HG03103 (cell line): ENCODE data around the gene BRSK2.
"Not testable (repeated sequence)": the region's sequence is repeated elsewhere in the genome, so short reads cannot be mapped to it uniquely, and the experiment has no call there.

Source experiments
- ATAC-seq: cut with Tn5 transposase; IDR thresholded peaks from one replicate; pipeline ENCODE4 v1.9.1; 2021; ENCODE audit warnings: low read depth; ENCODE audit not compliant: unreplicated experiment

Gene BRSK2

DNA sequence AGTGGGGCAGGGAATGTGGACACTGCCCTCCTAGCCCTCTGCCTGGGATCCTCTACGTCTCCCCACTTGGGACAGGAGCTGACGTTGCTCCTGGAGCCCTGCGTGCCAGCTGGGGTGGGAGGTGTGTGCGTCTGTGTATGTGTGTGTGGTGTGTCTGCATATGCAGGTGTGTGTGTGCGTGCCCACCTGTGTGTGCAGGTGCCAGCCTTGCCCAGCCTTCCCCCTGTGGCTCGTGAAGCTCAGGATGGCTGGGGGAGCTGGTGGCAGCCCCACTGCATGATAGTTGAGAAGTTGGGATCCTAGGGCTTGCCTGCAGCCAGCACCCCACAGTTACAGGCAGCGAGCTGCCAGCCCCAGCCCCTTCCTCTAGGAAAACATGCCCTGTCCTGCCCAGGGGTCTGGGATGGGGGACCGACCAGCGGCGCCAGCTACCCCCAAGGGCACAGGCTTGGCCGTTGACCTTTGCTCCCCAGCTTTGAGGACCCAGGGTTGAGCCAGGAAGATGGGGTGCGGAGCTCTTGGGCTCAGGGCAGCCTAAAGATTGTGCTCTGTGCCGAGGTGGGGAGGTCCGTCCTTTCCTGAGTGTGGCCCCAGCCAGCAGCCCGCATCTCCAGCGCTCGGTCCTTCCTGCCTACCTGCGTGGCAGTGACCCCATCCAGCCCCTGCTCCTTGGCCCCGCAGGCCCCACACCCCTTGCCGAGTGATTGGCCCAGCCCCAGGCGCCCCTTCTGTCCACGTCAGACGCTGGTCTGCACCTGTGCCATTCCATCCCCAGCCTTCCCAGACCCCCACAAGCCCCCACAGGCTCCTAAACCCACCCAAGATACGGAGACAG is 15.7 kb downstream of the BRSK2 start:
- no peak for ATAC-seq

DNA sequence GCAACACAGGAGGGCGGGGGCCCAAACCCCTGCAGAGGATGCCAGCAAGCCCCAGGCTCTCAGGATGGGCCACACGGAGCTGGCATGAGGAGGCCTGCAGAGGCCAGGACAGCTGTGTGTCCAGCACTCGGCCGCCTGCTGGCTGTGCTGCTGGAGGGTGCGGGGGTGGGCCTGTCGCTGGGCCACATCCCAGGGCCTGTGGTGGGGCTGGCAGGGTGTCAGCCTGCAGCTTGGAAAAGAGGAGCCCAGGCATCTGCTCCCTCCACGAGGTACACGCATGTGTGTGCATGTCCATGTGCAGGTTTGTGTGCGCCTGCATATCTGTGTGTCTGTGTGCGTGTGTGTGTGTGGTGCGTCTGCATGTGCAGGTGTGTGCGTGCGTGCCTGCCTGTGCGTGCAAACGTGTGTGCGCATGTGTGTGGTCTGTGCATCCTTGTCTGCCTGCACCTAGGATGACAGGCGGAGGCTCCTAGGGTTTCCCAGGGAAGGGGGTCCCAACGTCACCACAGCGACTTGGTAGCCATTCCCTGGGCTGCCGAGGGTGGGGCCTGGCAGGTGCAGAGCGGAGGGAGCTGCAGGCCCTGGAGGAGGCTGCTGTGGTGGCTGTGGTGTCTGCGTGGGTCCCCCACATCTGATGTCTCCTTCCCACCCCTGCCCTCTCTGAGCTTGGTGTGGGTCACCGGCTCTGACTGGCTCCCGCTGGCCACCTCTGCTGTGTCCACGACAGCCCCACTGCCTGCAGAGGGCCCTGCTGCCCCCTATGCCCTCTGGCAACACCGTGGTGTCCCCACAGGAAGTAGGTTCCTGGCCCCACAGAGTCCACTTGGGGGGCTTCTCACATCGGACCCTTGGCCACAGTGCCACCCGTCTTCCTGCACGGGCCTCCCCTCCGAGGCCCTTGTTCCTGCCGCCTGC is 17.1 kb downstream of the BRSK2 start:
- ATAC-seq: no peak

DNA sequence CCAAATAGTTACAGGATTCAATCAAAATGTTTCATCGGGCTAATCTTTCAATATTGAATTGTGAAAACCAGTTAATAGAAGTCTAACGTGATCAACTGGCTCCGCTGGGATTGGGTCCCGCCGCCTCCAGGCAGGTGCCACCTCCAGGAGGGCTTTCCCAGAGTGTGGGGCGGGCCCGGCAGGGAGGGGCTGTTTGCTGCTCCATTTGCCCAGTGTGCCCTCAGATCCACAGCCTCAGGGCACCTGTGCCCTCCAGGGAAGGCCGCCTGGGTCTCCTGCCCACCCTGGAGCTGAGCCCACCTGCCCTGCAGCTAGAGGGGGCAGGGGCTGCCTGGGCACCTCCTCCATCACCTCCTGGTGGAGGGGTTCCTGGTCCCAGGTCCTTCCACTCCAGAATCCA is 17.9 kb downstream of the BRSK2 start:
- ATAC-seq: no peak

DNA sequence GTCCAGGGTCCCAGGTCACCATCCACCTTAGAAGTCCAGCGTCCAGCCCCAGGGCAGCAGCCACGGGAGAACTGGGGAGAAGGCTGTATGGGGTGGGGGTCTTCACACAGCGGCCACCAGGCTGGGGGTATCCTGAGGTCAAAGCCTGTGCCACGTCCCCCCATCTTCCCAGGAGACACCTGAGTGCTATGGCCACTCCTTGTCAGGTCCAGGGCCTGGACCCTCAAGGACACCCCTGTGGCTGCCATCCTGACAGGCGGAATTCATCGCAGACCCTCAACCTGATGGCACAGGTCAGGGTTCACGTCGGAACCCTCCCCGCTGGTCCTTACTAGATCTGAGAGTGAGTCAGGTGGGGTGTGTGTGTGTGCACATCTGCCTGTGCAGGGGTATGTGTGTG is 18.6 kb downstream of the BRSK2 start:
- no peak for ATAC-seq

DNA sequence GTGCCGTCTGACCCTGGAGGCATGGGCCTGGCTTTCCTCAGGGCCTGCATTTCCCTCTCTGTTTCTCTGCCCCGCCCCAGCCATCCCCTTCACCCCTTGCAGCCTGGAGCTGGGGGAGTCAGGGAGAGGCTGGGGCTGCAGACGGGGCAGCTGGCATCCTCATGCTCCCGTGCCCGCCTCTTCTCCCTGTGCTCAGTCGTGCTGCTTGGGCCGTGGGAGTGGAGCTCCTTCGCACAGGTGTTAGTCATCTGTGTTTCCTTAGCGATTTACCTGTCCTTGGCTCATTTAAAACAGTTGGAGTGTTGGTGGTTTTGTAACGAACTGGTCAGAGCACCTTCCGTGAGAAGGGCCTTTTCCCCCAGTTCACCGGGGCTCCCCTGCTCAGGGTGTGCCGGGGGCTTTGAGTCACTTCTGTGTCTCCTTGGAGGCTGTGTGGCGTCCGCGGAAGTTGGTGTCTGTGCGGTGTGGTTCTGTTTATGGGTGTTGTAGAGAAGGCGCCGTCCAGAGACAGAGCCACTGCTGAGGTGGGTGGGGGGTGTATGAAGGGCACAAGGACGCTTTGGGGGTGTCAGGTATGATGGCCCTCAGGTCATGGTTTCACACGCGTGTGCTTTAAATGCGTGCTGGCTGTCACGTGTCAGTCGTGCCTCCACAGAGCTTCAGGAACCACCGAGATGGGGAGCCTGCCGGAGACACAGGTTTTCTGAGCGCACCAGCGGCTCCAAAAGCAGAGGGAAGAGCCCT is 19.5 kb downstream of the BRSK2 start:
- no peak for ATAC-seq

DNA sequence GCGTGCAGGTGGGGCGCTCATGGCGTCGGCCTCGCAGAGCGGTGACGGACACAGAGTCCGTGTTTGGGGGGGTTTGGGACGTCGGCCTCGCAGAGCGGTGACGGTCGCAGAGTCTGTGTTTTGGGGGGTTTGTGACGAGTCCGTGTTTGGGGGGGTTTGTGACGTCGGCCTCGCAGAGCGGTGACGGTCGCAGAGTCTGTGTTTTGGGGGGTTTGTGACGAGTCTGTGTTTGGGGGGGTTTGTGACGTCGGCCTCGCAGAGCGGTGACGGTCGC is 20.1 kb downstream of the BRSK2 start:
- not testable (repeated sequence) for ATAC-seq

DNA sequence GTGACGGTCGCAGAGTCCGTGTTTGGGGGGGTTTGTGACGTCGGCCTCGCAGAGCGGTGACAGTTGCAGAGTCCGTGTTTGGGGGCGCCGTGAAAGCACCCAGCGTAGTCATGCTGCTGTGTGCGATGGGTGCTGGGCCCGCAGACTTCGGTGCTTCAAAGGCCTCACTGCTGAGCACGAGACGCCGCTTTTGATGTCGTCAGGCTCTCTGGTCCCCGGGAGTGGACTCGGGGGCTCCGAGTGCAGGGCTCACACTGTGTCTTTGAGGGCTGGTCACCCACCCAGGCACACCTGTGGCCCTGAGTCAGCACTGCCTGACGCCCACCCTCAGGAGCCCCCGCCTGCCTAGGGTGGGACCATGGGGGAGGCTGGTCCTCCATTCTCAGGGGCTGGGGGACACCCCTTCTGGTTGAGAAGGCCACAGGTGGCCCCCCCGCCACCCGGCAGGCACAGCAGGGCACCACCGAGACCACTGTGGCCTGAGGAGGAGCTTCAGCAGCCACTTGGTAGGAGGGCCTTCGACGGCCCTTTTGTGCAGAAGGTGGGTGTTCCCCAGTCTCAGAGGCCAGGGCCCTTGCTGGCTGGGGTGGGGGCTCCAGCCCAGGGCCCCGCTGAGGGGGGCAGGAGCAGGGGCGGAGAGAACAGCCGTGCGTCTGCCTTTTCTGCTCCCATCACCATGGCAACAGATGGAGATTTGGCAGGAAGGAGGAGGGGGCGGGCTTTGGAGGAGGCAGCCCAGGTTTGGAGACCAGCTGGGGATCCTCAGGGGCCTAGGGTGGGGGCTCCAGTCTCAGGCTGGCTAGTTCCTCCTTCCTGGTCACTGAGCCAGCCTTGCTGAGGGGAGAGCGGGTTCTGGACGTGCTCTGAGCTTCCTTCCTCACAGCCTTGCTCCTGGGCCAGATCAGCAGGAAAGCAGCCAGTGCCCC is 20.9 kb downstream of the BRSK2 start:
- no peak for ATAC-seq

DNA sequence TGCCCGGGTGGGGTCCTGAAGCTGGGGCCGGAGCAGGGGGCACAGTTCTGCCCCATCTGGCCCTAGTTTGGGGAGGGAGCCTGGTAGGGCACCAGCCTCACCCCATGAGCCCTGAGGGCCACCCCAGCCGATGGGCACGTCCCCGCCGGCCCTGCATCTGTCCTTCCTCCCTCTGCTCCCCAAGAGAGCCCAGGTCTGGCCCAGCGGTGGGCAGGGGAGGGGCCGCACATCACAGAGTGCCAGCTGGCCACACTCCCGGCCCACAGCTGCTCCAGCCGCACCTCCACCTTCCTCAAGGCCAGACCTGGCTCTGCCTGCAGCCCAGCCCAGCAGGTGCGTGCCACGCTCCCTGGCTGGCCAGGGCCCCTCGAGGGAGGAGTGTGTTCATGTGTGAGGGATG is 21.6 kb downstream of the BRSK2 start:
- no peak for ATAC-seq

DNA sequence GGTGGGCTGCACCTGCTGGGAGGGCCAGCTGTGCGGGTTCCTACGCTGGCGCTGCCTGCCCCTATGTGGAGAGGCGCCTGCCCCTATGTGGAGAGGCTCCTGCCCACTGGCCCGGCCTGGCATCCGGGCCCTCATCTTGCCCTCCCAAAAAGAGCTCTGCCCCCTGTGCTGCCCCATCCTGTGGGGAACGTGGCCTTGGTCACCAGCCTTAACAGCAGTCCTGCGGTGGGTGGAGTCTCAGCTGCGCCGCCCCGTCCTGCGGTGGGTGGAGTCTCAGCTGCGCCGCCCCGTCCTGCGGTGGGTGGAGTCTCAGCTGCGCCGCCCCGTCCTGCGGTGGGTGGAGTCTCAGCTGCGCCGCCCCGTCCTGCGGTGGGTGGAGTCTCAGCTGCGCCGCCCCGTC is 22.0 kb downstream of the BRSK2 start:
- ATAC-seq: not testable (repeated sequence)

DNA sequence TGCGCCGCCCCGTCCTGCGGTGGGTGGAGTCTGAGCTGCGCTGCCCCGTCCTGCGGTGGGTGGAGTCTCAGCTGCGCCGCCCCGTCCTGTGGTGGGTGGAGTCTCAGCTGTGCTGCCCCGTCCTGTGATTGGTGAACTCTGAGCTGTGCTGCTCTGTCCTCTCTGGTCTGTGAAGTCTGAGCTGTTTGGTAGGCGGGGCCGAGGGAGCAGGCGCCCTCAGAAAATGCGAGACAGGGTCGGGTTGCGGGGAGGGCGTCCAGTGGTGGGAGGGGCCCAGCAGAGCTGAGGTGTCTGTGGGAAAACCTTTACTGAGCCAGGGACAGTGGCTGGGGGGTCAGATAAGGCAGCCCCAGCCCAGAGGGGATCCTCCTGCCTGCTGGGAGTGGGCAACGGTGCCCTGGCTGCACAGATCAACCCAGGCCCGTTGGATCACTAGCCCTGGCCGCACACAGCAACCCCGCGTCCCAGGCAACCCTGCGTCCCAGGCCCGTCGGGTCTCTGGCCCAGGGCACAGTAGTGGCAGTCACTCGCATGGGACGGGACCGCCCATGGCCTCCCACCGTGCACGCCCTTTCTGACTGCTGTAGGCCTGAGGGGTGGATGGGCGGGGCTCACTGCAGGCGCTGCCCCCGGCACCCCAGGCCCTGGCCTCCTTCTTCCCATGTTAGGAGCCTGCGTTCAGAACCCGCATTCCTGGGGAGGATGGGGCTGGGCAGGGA is 22.8 kb downstream of the BRSK2 start:
- ATAC-seq: no peak

DNA sequence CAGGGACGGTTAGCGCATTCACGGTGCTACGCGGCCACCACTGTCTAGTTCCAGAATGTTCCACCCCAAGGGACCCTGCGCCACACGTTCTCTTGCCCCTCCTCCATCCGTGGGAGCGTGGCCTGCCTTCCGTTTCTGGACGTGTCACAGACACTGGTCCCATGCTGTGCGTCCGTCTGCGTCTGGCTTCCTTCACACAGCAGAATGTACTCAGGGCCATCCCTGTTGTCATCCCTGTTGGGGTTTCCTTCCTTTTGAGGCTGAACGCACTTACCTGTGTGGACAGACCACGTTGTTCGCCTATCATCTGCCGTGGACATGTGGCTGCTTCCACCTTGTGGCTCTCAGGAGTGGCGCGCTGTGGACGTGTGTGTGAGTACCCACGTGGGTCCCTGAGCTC is 24.9 kb downstream of the BRSK2 start:
- ATAC-seq: no peak

DNA sequence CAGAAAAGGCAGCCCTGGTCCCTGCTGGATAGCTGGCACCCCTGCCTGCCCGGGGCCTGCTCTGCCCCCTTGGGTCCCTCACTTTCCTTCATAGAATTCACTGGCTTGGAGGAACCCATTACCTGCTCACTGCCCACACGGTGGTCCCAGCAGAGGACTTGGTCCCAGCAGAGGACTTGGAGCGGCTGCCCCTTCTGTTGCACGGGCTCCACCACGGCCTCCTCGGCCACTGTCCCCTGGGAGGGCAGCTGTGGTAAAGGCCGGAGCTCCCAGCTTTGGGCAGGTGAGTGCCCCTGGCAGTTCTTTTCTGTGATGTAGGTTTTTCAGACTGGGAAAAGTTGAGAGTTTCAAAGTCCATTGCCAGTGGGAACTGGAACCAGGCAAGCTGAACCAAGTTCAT is 25.9 kb downstream of the BRSK2 start:
- ATAC-seq: no peak

DNA sequence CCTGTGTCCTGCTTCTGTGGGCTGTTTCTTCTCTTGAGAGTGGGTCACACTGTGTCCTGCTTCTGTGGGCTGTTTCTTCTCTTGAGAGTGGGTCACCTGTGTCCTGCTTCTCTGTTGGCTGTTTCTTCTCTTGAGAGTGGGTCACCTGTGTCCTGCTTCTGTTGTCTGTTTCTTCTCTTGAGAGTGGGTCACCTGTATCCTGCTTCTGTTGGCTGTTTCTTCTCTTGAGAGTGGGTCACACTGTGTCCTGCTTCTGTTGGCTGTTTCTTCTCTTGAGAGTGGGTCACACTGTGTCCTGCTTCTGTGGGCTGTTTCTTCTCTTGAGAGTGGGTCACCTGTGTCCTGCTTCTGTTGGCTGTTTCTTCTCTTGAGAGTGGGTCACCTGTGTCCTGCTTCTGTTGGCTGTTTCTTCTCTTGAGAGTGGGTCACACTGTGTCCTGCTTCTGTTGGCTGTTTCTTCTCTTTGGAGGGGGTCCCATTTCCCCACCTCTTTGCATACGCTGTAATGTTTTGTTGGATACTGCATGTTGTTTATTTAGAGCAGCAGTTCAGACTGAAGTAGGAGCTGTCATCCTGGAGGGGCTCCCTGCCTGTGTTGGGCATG is 28.6 kb downstream of the BRSK2 start:
- ATAC-seq: not testable (repeated sequence)

DNA sequence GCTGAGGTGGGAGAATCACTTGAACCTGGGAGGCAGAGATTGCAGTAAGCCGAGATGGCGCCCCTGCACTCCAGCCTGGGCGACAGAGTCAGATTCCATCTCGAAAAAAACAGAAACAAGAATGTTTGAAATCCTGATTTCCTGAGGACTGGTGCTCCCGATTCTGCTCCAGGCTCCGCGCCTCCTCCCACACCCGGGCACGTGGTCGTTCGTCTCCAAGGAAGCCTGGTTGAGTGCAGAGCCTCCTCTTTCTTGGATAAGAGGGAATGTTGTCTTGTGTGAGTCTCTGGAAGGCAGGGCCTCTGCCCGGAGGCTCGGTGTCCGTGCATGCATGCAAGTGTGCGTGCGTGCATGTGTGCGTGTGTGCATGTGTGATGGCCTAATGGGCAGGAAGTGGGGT is 30.1 kb downstream of the BRSK2 start:
- ATAC-seq: no peak

DNA sequence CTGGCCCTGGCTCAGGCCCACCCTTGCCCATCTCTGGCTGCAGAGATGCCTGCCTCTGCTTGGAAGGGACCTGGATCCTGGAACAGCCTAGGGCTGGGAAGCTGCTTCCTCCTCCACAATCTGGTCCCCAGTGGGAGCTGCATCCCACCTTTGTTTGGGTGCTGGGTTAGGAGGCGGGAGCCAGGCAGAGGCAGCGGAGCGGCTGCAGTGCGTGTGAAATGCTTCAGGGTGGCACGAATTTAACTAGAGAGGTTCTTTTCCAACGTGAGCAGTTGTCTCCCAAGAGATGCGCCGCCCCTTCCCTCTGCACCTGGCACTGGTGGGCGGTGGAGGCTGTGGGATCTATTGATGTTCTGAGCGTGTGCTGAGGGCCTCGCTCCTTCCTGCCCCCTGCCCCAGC is 31.6 kb downstream of the BRSK2 start:
- no peak for ATAC-seq

DNA sequence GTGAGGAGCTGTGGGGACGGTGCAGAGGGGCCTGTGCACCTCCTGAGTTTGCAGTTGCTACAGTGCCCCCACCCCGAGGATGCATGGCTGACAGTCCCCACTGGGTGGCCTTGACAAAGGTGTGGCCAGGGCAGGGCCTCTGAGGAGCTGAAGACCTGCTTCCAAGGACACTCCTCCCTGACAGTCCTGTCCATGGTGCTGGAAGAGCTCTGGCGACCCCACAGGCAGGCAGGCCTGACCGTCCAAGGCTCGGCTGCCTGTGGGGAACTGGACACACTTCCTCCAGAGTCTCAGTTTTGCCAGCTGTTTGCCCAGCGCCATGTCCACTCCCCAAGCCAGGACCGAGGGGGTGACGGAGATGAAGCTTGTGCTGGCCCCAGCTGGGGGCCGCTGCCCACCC is 32.7 kb downstream of the BRSK2 start:
- no peak for ATAC-seq

DNA sequence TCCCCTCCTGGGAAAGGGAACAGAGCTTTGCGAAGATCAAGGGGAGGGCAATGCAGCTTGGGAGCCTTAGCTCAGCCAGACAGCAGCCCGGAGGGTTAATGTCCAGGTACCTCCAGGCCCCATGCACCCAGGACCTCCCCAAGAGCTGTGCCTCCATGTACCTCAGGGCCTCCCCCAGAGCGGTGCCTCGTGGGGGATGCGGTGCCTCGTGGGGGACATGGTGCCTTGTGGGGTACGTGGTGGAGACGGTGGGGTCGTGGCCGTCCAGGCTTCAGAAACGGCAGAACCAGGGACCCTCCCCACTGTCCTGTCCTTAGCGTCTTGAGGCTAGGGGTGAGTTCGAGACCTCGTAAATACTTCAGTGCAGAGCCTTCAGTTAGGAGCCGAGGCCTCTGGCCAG is 33.2 kb downstream of the BRSK2 start:
- ATAC-seq: no peak

DNA sequence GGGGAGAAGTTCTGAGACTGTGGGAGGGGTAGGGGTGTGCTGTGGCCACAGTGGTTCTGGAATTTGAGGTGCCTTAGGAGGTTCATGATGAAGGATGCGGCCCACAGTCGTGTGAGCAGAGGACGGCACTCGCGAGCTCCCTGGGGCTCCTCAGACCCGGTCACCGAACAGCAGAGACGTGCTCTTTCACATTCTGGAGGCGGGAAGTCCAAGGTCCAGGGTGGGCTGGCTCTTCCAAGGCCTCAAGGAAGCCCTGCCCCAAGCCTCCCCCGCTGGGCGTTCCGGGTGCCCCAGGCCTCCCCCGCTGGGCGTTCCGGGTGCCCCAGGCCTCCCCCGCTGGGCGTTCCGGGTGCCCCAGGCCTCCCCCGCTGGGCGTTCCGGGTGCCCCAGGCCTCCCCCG is 33.7 kb downstream of the BRSK2 start:
- not testable (repeated sequence) for ATAC-seq

DNA sequence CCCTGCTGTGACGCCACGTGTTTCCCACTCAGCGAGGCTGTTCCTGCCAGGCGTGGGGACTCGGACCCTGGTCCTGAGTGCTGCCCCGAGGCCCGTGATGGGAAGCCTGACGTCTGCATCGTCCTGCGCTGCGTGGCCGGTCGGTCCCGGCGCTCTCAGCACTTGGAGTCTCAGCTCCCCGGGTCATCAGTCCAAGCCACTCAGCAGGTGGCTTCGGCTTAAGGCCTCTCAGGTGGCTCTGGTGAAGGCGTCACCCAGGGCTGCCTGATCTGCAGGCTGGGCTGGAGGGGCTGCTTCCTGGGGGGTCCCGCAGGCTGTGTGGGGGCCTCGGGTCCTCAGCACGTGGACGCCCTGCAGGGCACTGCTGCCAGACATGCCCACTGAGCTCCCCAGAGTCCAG is 35.3 kb downstream of the BRSK2 start:
- ATAC-seq: no peak
